Mucosa of gallbladder (tissue), 1 donor: ENCODE measurements around the gene CYBA. TPM values are rescaled to one million over a fixed set of nuclear protein-coding genes. Genes with fewer than 3 reads are reported as not detected.

Experiments used
- DNase-seq: peaks from one replicate; pipeline ENCODE4 v3.0.0-alpha.2; 2020; ENCODE audit warnings: low spot score
- total RNA-seq: library from RNA; stranded (reverse); gene quantifications from one replicate; pipeline ENCODE4 v1.2.1, GENCODE V29; 2021
- donor health status: DM: no; HTN: no; CAD: no.

Gene CYBA
- total RNA-seq, 1 donor from 2014 or later, result 271 TPM

GRCh38 chr16:88593910-88594309 lies 56.9 kb downstream of the CYBA start:
- DNase-seq, result no peak

GRCh38 chr16:88593489-88593888 lies 57.4 kb downstream of the CYBA start:
- DNase-seq, result no peak

Other genes with a start within 250 kb of the CYBA start
- 72.0 TPM for gene ZFPM1, start 197.8 kb downstream of the CYBA start, total RNA-seq
- gene ZC3H18, start 80.7 kb downstream of the CYBA start, total RNA-seq, result 43.4 TPM
- gene IL17C, start 12.5 kb downstream of the CYBA start, total RNA-seq, result not detected
- 126 TPM for gene MVD, start 12.0 kb upstream of the CYBA start, total RNA-seq
- gene SNAI3, start 35.5 kb upstream of the CYBA start, total RNA-seq, result 1.9 TPM
- 28.4 TPM for gene RNF166, start 55.4 kb upstream of the CYBA start, total RNA-seq
- 15.0 TPM for gene CTU2, start 55.5 kb upstream of the CYBA start, total RNA-seq
- gene PIEZO1, start 134.2 kb upstream of the CYBA start, total RNA-seq, result 108 TPM
- gene CDT1, start 152.7 kb upstream of the CYBA start, total RNA-seq, result 3.2 TPM
- 104 TPM for gene APRT, start 160.9 kb upstream of the CYBA start, total RNA-seq
- gene GALNS, start 205.9 kb upstream of the CYBA start, total RNA-seq, result 56.1 TPM
- gene TRAPPC2L, start 206.1 kb upstream of the CYBA start, total RNA-seq, result 53.8 TPM
- not detected for gene PABPN1L, start 215.6 kb upstream of the CYBA start, total RNA-seq